GM21360 (cell line): ENCODE results near the gene DGKG.

Experiments used
- ATAC-seq: cut with Tn5 transposase; IDR thresholded peaks from one replicate; pipeline ENCODE4 v1.9.1; 2021; ENCODE audit warnings: mild to moderate bottlenecking, moderate library complexity; ENCODE audit not compliant: unreplicated experiment

DGKG gene

DNA sequence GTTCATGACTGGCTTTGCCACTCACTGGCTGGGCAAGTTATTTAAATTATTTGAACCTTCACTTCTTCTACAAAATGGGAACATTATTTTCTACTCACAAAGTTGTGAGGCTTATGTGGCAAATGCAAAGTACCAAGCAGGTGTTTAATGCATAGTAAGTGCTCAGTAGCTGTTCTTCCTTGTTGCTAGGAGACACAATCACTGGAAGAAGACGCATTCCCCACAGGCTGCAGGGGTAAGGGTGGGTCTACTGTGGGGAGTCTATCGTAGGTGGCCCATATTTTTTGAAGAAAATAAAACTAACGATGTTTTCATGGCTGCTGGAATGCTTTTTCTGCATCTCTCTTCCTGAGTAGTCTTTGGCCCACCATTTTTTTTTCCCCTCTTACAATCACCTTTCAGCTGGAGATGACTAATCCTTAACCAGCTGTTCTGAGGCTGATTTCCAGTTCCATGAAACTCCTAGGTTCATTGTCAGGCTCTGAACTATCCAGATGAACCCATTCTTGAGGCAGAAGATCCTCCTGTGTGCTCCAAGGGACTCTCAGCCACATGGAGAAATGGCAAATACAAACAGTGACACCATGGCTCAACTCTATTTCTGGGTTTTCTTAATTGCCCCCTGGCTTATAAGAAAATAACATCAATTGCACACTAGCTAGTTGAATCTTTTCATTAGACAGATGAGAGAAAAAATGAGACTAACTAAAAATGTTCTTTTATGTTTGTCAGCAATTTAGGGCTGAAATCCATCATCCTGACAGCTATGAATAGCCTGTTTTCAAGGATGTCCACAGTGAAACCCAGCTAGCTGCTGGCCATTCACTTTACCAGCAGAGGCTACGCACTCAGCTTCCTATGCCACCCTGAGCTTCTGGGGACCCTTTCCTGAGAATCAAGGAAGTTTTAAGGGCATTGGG is 144.9 kb downstream of the DGKG start:
- no peak for ATAC-seq

DNA sequence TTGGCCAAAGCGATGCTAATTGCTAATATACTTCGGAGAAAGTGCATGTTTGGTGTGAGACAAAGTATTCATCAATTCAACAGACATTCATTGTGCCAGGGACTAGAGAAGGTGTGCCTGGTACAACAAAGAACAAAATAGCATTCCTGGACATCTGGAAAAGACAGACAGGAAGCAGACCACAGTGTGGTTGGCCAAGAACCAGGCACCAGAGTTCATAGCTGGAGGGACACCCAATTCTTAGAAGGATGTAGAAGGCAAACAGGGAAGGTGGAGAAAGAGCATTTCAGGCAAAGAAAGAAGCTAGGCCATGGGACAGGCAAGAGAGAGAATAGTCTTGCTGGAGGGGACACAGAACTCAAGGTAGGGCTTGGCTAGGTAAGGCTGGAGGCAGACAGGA is 147.4 kb downstream of the DGKG start:
- no peak for ATAC-seq

DNA sequence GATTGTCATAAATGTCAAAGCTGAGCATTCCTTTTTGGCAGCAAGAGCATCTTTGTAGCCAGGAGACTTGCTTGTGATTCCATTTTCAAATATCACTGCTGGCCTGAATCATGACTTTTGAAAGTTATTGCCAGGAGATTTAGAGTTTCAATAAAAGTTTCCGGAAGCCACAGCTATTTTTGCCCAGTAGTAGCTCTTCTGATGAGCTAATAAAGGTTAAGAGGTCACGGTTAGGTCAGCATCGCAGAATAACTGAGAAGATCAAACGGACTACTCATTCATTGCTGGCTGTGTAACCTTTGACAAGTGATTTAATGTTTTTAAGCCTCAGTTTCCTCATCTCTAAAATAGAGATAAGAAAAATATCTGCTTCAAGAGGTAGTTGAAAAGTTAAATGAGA is 148.1 kb downstream of the DGKG start:
- no peak for ATAC-seq

DNA sequence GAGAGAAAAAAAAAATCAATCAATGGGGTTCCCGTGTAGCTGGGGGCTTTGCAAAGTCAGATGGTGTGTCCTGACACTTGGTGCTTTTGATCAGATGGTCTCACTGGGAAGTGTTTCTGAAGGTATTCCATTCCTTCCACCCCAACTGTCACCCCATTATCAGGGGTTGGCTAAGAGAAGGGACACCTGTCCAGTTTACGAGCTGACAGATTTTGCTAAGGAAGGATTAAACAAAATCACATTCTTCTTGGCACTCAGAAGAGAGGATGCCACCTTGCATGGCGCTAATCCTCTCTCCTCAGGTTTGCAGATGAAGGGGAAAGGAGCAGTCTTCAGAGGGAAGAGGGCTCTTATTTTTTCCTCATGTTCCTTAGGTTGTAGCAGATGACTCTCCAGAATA is 149.4 kb downstream of the DGKG start:
- no peak for ATAC-seq

DNA sequence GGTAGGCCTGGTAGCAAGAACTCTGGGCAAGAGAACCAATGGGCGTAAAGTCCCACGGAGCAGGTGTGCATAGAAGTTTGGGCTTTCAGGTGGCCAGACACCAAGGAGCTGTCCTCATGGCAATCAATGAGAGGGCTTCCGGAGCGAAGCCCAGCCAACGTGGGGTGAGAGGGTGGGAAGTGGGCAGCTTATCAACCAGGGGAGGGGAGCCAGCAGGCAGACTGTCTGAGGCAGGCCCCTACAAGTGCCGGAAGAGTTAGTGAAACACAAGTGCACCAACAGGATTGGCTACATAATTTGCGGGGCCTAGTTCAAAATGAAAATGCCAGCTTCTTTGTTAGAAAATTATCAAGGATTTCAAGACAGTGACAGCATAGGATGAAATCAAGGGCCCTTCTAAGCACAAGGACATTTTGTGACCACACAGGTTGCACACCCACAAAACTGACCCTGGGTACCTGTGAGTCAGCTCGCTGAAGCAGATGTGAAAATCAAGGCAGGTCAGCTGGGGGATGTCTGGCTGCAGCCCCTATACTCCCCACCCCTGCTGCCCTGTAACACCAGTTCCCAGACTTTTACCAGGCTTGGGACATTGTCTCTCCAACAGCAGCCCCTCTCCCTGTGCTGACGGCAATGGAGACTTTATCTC is 151.1 kb downstream of the DGKG start:
- ATAC-seq = no peak

DNA sequence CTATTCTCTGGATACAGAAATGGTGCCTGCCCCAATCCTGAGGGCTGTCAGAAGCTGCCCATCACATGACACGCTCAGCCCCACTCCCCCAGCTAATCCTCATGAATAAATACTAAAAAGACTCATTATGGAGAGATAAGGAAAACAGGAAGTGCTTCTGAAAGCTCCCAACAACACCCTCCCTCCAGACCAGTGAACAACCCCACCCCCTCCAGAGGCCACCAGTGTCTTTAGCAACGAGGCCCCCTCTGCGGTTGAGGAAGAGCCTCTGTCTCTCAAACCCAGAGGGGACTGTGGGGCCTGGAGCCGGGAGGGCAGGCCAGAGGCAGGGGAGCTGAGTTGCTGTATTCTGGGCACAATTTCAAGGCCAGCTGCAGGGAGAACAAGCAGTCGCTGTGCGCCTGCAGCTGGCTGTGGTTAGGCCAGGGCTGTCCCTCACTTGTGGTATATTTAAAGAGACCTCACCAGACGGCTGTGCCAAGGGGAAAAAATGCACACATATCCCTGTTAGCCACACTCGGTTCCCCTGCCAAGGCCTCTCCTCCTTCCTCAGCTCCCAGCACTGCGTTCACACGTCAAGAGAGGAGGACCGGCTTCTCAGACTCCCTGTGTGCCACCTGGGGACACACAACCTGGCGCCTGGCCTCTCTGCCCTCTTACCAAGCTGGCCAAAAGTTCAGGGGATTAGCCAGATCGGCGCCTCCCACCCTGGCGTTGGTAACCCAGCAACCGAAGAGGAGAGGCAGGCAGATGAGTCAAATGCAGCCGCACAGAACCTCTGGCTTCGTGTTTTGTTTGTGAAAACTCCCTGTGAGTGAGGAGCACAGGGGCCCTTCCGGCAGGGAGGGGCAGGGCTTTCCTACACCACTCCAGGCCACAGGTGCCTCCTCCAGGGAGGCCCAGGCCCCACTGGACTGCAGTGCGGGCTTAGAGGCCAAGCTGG is 152.0 kb downstream of the DGKG start:
- ATAC-seq = no peak

DNA sequence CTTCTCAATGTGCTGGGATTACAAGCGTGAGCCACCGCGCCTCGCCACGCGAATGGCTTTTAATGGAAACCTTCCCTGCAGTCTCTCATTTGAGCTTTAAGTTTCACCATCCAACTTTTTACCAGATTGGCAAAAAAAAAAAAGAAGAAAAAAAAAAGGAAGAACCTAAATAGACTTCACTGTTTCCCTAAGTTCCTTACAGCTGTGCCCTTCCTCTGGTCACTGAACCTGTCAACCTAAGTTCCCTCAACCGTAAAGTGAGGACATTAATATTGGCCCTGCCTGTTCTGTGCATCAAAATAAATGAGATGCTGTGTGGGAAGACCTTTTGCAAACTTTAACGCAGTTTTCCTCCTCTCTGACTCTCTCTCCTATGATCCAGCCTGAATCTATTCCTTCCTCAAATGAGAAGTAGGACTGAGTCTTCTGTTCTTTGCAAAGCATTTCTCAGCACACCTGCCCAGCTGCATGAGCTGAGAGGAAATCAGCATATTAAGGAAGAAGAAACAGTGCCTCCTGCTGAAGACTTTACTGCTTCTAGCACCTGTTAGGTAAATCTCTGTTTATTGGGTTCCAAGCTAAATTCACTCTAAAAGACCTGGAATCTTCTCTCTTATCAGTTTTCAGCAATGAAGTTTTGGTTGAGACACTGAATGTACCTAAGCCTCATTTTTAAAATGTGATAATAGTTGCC is 153.6 kb downstream of the DGKG start:
- no peak for ATAC-seq

DNA sequence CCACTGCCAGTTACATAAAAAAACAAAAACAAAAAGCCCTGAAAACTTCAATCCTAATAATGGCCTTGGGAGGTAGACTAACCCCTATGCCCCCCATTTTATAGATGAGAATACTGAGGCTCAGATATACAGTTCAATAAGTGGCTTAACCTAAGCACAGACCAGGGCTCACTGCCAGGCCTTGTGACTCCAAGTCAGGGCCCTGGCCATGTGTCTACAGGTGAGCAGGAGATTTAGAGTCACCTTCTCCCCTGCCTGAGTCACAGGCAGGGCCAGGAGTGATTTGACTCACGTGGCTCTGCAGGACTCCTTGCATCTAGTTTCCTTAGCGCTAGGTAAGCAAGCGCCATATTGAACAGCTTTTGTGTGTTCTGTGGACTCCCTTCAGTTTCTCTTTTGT is 154.5 kb downstream of the DGKG start:
- no peak for ATAC-seq

DNA sequence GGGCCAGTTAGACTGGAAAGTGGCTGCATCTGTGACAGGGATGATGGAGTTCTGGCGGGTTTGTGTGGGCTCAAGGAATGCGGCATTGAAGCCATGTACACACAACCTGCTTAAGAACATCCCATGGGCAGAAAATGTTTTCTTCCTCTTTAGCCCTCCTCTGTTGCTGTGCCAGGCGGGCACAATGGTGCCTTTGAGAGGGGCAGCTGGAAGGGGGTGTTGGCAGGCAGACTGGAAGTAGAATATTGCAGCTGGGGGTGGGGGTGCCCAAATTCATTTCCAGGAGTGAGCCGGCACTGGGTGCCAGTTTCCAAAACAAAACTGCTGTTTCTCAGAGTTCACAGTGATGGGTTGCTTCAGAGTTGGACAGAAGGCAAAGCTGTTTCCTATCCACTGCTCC is 161.3 kb downstream of the DGKG start:
- ATAC-seq = no peak

DNA sequence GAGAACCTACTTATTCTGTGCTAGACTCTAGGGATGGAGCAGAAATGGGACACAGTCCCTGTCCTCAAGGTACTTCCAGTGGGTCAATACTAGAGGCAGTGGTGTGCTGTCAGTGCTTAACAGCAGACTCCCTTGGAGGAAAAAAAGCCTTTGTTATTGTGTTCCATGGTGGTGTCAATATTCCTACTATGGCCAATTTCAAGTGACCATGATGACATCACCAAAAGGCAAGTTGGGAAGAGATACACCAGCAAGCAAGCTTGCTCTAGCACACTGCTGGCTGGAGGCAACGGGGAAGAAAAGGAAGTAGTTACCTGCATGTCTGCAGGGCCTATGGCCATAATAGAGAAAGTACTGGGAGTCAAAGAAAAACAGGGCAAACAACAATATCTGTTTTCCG is 163.6 kb downstream of the DGKG start:
- ATAC-seq = no peak

DNA sequence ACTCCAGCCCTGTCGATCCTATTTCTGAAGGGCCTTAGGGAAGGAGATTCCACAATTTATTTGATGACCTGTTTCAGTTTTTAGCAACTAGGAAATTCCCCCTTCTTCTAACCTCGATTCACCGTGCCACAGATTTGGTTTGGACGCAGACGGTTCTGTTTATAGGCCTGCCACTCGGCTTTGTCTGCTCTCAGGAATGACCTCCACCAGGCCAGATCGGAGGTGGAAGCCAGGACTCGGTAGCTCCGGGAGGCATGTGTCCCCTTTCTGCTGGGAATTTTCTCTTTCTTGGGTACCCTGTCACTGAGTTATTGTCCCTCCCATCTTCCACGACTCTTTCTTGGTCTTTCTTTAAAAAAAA is 167.6 kb downstream of the DGKG start:
- ATAC-seq = no peak

DNA sequence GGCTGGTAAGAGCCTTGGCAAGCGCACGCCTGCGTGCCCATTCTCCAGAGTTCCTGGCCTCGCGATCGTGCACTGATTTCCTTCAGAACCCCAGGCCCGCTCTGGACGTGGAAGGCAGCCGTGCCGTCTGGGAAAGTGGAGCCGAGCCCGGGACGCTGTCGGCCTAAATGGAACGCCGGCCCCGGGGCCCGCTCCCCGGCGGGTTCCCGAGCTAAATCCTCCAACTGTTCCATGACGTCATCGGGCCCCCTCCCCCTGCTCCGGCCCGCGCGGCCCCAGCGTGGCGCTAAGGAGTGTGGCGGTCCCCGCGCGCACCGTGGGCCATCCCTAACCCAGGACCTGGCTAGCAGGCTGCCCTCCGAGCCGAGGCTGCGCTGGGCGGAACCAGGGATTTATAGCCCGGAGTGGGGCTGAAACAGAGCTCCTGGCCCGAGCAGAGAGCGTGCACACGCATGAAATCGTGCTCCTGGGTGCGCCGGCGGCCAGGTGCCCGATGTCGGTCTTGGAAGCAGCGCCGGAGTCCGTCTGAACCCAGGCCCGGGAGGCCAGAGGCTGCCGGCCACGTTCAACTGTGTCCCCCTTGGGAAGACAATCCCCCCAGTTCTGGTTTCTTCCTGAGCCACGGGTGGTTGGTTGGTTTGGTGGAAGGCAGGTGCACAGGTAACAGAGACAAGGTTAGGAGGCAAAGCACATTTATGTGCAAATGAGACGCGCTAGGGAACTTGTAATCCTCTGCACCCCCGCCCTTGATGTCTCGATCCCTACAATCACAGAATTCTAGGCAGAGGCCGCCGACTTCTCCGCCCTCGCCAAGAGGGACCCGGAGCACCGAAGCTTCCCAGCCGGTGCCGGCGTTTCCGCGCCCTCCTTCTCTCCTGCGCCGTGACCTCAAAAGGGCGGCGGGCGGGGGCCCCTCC is 168.2 kb downstream of the DGKG start:
- no peak for ATAC-seq

DNA sequence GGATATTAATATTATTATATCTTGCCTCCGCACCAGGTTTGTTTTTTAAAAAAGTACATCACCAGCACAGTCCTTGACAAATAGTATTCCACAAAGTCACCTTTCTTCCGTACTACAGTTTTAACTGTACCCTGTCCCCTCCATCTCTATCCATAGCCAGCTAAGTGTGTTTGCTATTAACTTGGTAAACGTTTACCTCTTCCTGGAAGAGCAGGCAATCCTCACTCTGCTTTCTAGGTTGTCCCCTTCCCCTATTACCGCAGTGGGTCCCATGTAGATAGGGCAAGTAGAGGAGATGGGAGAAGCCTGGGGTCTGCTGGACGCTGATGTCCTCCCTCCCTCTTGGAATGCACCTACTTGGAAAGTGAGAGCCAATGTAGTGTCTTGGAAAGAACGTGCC is 169.2 kb downstream of the DGKG start:
- ATAC-seq = no peak

DNA sequence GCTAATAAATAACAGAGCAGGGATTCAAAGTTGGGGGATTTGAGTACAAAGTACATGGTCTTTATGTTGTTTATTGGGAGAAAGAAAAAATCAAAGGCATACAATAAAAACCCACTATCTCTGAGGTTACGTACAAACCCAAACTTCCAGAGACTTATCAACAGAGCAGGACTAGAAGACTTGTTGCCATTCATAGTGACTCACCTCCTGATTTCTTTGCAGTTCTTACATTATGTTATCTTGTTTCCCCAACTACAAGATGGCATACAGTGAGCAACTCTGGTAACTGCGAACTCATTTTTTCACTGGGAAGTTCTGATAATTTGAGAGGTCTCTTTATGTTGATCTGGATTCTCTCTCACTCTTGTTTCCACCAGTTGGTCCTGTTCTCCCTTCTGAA is 172.5 kb downstream of the DGKG start:
- no peak for ATAC-seq

DNA sequence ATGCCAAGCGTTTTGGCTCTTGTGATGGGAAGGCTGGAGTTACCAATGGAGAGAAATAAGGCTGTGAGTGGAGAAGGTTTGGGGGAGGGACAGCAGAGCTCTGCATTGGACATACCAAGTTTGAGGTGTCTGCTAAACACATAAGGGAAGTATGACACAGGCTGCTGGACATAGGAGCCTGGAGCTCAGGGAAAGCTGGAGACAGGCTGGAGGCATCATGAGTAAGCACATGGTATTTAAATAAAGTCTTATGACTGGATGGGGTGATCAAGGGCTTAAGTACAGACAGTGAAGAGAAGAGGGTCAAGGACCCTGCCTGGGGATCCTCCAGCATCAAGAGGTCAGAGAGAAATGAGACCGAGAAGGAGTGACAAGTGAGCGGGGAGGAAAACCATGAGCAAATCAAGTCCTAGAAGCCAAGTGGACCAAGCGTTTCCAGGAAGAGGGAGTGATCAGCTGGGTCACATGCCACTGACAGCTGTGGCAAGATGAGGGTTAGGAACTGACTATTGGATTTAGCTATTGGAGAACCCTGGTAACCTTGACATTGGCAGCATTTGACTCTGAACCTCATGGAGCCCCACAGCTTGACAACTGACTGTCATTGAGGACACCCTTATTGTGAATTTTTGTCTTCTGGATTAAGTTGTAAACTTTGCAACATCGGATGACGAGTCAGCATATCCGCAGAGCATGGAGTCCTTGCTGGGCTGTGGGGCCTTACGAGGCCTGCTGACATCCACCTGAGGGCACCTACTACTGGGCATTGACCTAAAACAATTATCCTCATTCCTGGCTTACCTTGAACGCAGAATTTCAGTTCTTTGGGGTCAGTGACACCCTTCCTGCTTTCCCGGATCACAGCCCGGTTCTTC is 174.4 kb downstream of the DGKG start:
- no peak for ATAC-seq

DNA sequence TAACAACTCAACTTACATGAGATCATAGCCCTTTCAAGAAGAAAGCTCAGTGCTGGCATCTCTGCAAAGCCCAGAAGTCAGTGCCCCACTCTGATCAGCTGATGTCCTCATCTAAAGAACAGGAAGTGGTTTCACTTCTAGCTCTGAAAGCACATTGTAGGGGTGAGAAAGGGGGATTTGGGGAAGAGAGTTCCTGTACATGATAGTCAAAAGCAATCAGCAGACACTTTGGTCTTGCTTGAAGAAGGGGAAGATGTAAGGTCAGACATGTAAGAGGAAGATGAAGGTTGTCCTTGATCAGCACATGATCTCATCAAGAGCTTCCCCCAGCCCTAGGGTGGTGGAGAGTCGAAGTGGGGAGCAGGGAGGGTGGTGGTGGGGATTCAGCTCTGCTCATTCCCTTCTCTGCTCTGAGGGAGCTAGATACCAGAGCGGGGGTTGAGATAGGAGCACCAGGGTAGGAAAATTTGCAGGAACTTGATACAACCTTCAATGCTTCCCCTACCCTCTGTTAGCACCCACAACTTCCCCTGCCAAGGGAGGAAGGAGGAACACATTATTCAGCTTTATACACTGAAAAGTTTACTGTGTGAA is 176.7 kb downstream of the DGKG start:
- no peak for ATAC-seq

DNA sequence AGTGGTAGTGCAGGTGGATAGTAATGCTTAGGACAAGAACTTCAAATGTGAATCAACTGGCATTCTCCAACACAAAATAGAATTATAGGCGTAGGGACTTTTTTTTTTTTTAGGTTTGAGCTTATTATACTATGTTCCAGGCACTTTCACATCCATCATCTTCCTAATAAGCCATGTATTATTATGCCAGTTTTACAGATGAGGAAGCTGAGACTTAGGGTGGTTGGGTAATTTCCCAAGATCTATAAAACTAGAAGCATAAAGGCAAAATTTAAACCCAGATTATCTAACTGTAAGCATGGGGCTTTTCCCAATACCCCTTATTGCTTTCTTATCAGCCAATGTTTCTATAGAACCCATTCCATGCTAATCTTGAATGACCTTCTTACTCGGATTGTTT is 178.0 kb downstream of the DGKG start:
- no peak for ATAC-seq

DNA sequence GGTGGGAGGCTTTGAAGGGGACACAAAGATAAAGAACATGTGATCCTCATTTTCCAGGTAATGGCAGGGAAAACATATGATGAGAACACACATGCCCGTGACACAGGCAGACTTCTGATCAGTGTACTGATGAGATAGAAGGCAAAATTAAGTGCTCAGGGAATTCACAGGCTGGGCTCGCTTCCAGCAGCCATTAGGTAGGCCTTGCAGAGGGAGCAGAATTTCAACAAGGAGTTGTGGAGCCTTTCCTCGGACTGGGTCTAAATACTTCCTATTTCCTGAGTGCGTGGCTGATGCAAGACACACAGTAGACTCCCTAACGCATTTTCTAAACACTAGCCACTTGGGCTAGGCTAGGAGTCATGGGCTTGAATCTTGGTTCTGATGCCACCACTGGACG is 179.2 kb downstream of the DGKG start:
- no peak for ATAC-seq
